Hepatocyte (in vitro differentiated cells): ENCODE data around the gene CCDC68.

Experiments used
- CTCF ChIP-seq: fragments of 200-600 bp; sonication (generic); IDR thresholded peaks from 2 replicates; pipeline ENCODE4 v1.5.1; 2016; ENCODE audit warnings: antibody characterized with exemption, mild to moderate bottlenecking; ENCODE audit not compliant: poor library complexity
- EZH2 ChIP-seq: fragments of 200-600 bp; sonication (generic); IDR thresholded peaks from 2 replicates; pipeline ENCODE4 v1.6.1; 2016; ENCODE audit warnings: antibody characterized with exemption, mild to moderate bottlenecking, borderline replicate concordance

DNA sequence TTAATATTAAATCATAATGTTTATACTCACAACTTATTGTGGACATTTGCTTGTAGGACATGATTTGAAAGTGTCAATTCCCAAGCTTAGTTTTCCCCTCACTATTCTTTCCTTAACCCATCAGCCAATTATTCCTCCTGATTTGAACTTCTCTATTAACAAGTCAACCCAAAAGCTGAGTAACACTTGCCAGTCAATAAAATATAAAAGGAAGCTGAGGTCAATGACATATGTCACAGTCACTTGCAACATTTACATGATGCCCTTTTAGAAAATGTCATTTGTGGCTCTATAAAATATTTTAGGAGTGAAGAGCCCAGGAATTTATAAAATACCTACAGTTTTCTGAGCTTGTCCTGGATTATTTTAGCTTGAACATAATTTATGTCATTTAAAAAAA lies 7.2 kb downstream of the CCDC68 start:
- no peak for TF ChIP-seq CTCF
- no peak for TF ChIP-seq EZH2
